Measurements from ENCODE around the gene TLR5. TPM values are rescaled to one million over a fixed set of nuclear protein-coding genes. Genes with fewer than 3 reads are reported as not detected.

Gene TLR5
- polyA plus RNA-seq, 3 donors: 35.5 to 58.0 (median 45.7) TPM

GRCh38 chr1:223081181-223081994, 61.7 kb downstream of the TLR5 start:
- WGBS (ENCODE audit: insufficient coverage): under 1% methylated on average over 31 of the region's 33 CpGs
- peaks cover 3 to 6% of the 10 kb centered on the region in 2 donors for H3K4me1 ChIP-seq (ENCODE audit: control insufficient read depth in 1 of 2, insufficient read depth in 2 of 2, low read length in 2 of 2)
- peak; percentile 37 to 55 (median 39) for DNase-seq
- Mint-ChIP-seq H3K36me3 (no peaks in the 10 kb centered on the region), H3K4me1 (peaks cover 3% of the 10 kb centered on the region), H3K4me3 (peak overlapping the region; percentile 68 to 77), H3K27ac (peak overlapping the region in 1 of 7 donors; percentile 40), H3K27me3 (ENCODE audit: low read depth in 3 of 3) (peaks cover 3 to 10% (median 3%) of the 10 kb centered on the region in 3 donors), H3K9me3 (peaks cover 0 to 3% (median 0%) of the 10 kb centered on the region in 7 donors)
- H3K4me2 ChIP-seq (replicated peaks; ENCODE audit: extremely low read depth, low read length, poor library complexity, severe bottlenecking): peak overlapping the region; percentile 72
- peak overlapping the region; percentile 81 for H2AFZ ChIP-seq (ENCODE audit: insufficient read depth, low read depth, low read length, poor library complexity, severe bottlenecking)
- intact Hi-C loops (cut with micrococcal nuclease): loop anchor here in 1 of 2 donors (10.0 kb wide), 2 partner anchors 347 to 617 kb away; partner anchors contain the start of gene FAM177B
- H3K36me3 ChIP-seq (replicated peaks in 1 of 2; ENCODE audit: control insufficient read depth in 1 of 2, insufficient read depth in 2 of 2, low read length in 2 of 2): no peaks in the 10 kb centered on the region
- H3K4me3 ChIP-seq (replicated peaks in 1 of 3; ENCODE audit: low read depth in 2 of 3, low read length in 3 of 3): peak overlapping the region; percentile 3 to 66 (median 32)
- H3K9me3 ChIP-seq (replicated peaks in 1 of 2; ENCODE audit: control insufficient read depth in 1 of 2, insufficient read depth in 1 of 2, low read length in 2 of 2): no peaks in the 10 kb centered on the region
- H3K27me3 ChIP-seq (ENCODE audit: control insufficient read depth in 2 of 2, insufficient read depth in 2 of 2, low read length in 2 of 2): no peaks in the 10 kb centered on the region
- H4K20me1 ChIP-seq (ENCODE audit: insufficient read depth, low read length): no peaks in the 10 kb centered on the region
- H3K9ac ChIP-seq (ENCODE audit: insufficient read depth, low read length, poor library complexity, severe bottlenecking): no peak overlapping the region
- no peaks in the 10 kb centered on the region for H3K79me2 ChIP-seq (ENCODE audit: insufficient read depth, low read length)
- TF ChIP-seq CTCF (IDR thresholded peaks at IDR 0.05): peak; percentile 83
- H3K27ac ChIP-seq (ENCODE audit: low read depth in 1 of 2, low read length in 2 of 2): no peak overlapping the region

GRCh38 chr1:223079498-223079897, 63.5 kb downstream of the TLR5 start:
- no peaks in the 10 kb centered on the region for H3K36me3 Mint-ChIP-seq
- intact Hi-C loops (cut with micrococcal nuclease): no loop called here

More at GRCh38 chr1:223079498-223079897, 63.5 kb downstream of the TLR5 start:
- Histone ChIP-seq H4K20me1 (ENCODE audit: insufficient read depth, low read length) (no peaks in the 10 kb centered on the region), H3K36me3 (replicated peaks in 1 of 2; ENCODE audit: control insufficient read depth in 1 of 2, insufficient read depth in 2 of 2, low read length in 2 of 2) (no peaks in the 10 kb centered on the region), H3K4me1 (ENCODE audit: control insufficient read depth in 1 of 2, insufficient read depth in 2 of 2, low read length in 2 of 2) (peaks cover 3 to 6% of the 10 kb centered on the region in 2 donors), H3K27ac (ENCODE audit: low read depth in 1 of 2, low read length in 2 of 2) (no peak overlapping the region), H3K27me3 (ENCODE audit: control insufficient read depth in 2 of 2, insufficient read depth in 2 of 2, low read length in 2 of 2) (no peaks in the 10 kb centered on the region), H2AFZ (ENCODE audit: insufficient read depth, low read depth, low read length, poor library complexity, severe bottlenecking) (no peak overlapping the region), H3K79me2 (ENCODE audit: insufficient read depth, low read length) (no peaks in the 10 kb centered on the region), H3K9me3 (replicated peaks in 1 of 2; ENCODE audit: control insufficient read depth in 1 of 2, insufficient read depth in 1 of 2, low read length in 2 of 2) (no peaks in the 10 kb centered on the region), H3K4me3 (replicated peaks in 1 of 3; ENCODE audit: low read depth in 2 of 3, low read length in 3 of 3) (no peak overlapping the region), H3K9ac (ENCODE audit: insufficient read depth, low read length, poor library complexity, severe bottlenecking) (no peak overlapping the region), H3K4me2 (replicated peaks; ENCODE audit: extremely low read depth, low read length, poor library complexity, severe bottlenecking) (no peak overlapping the region)
- Mint-ChIP-seq H3K9me3 (peaks cover 0 to 2% (median 0%) of the 10 kb centered on the region in 7 donors), H3K27me3 (ENCODE audit: low read depth in 3 of 3) (peaks cover 3 to 10% (median 4%) of the 10 kb centered on the region in 3 donors), H3K27ac (no peak overlapping the region), H3K4me1 (peaks cover 3% of the 10 kb centered on the region), H3K4me3 (no peak overlapping the region)
- TF ChIP-seq CTCF (IDR thresholded peaks at IDR 0.05): no peak
- DNase-seq: no peak
- WGBS (ENCODE audit: insufficient coverage): no CpG with 5 or more reads among the region's 7 CpGs

Measured in CD14-positive monocyte (primary cell).